K562 (cell line): ENCODE measurements around the gene TRDN. TPM values are rescaled to one million over a fixed set of nuclear protein-coding genes. Genes with fewer than 3 reads are reported as not detected.

Experiments used
- ATAC-seq: fragments of 200-7000 bp; cut with Tn5 transposase; 3 replicates; pipeline ENCODE4 v1.9.1; 2020; ENCODE audit warnings: moderate library complexity
- BruUV-seq: library from RNA; stranded (reverse); fragments of 400-500 nt; replicated peaks from 2 replicates; lab custom pipeline; 2021; lab: Mats Ljungman, UMichigan
- CTCF ChIA-PET: fragments of 300-600 bp; formaldehyde crosslinking; extraction: SDS; loops from one replicate; lab custom pipeline; 2021; ENCODE audit warnings: low intra/inter-chr PET ratio; lab: Yijun Ruan, JAX
- POLR2A ChIA-PET: fragments of 300-600, 350-650 bp; sonication (Branson Sonifier 250); formaldehyde crosslinking; extraction: SDS; loops from one replicate; lab custom pipeline; 2021; ENCODE audit warnings: antibody characterized with exemption, inconsistent platforms; lab: Yijun Ruan, JAX
- DNase-seq, 4 experiments: peaks; one replicate each; pipeline versions ENCODE4 v3.0.0 to v3.0.0-alpha.2; 2011 to 2018; ENCODE audit warnings: low spot score in 3 of 4, mixed read lengths in 3 of 4; ENCODE audit errors: extremely low read depth in 1 of 4
- FAIRE-seq: peaks from 2 replicates; lab custom pipeline; 2011; peaks lifted over from hg19 to GRCh38; lab: Jason Lieb, UNC
- H2AFZ ChIP-seq: 2 replicates; pipeline ENCODE4 v1.6.0; 2011; ENCODE audit warnings: low read depth, low read length, control low read depth, inconsistent platforms
- H3K27ac ChIP-seq: fragments of 200-600 bp; 3 replicates; pipeline ENCODE4 v1.8.0; 2011; ENCODE audit warnings: low read depth, mild to moderate bottlenecking, control low read depth, inconsistent platforms, low read length, moderate library complexity, mixed read lengths; ENCODE audit errors: extremely low read depth
- H3K27me3 ChIP-seq, 2 experiments: fragments of 300-600 bp in 1 of 2; 2 replicates in 1 of 2; 3 replicates in 1 of 2; pipeline versions ENCODE4 v1.6.0 to v1.8.0; 2011; ENCODE audit warnings: inconsistent platforms in 2 of 2, low read length in 2 of 2, mild to moderate bottlenecking in 1 of 2, mixed read lengths in 1 of 2, moderate library complexity in 1 of 2; ENCODE audit not compliant: control insufficient read depth in 2 of 2, insufficient read depth in 2 of 2
- H3K36me3 ChIP-seq: fragments of 300-600 bp; 3 replicates; pipeline ENCODE4 v1.8.0; 2011; ENCODE audit warnings: mild to moderate bottlenecking, low read length, inconsistent platforms; ENCODE audit not compliant: control insufficient read depth, insufficient read depth
- H3K4me1 ChIP-seq, 2 experiments: fragments of 200-600 bp in 1 of 2; replicated peaks in 1 of 2; 2 replicates in 1 of 2; 3 replicates in 1 of 2; pipeline versions ENCODE4 v1.5.1 to v1.8.0; 2011; ENCODE audit warnings: inconsistent platforms in 2 of 2, low read length in 2 of 2, mild to moderate bottlenecking in 1 of 2, mixed read lengths in 1 of 2, moderate library complexity in 1 of 2; ENCODE audit not compliant: control insufficient read depth in 2 of 2, insufficient read depth in 2 of 2
- H3K4me2 ChIP-seq: 2 replicates; pipeline ENCODE4 v1.6.1; 2011; ENCODE audit warnings: low read length, control low read depth, inconsistent platforms, mixed read lengths; ENCODE audit not compliant: insufficient read depth
- H3K4me3 ChIP-seq: fragments of 200-600 bp; sonication (generic), shearing (Covaris generic); 2 replicates; pipeline ENCODE4 v1.5.1; 2016; ENCODE audit warnings: control low read depth, inconsistent platforms
- H3K79me2 ChIP-seq: fragments of 200-600 bp; 3 replicates; pipeline ENCODE4 v1.8.0; 2011; ENCODE audit warnings: low read length, inconsistent platforms; ENCODE audit not compliant: control insufficient read depth, insufficient read depth
- H3K9ac ChIP-seq, 2 experiments: 2 replicates each; pipeline versions ENCODE4 v1.6.0 to v1.6.1; 2011; ENCODE audit warnings: low read depth in 2 of 2, low read length in 2 of 2, control low read depth in 1 of 2, inconsistent platforms in 1 of 2, mild to moderate bottlenecking in 1 of 2, mixed read lengths in 1 of 2; ENCODE audit not compliant: insufficient read depth in 1 of 2
- H3K9me1 ChIP-seq: one replicate; pipeline ENCODE4 v1.6.0; 2011; ENCODE audit warnings: inconsistent platforms, mild to moderate bottlenecking, low read length, moderate library complexity; ENCODE audit not compliant: control insufficient read depth, insufficient read depth
- H3K9me3 ChIP-seq: replicated peaks from 2 replicates; pipeline ENCODE4 v1.5.1; 2011; ENCODE audit warnings: low read depth, low read length, inconsistent platforms; ENCODE audit not compliant: control insufficient read depth, insufficient read depth
- H4K20me1 ChIP-seq: replicated peaks from 2 replicates; pipeline ENCODE4 v1.6.1; 2011; ENCODE audit warnings: low read length, inconsistent platforms, mixed read lengths; ENCODE audit not compliant: control insufficient read depth, insufficient read depth
- CBFA2T3 ChIP-seq: fragments of 450-650 bp; IDR thresholded peaks from 2 replicates; pipeline ENCODE4 v1.6.1; 2017
- CREM ChIP-seq: IDR thresholded peaks from 2 replicates; pipeline ENCODE4 v1.6.1; 2014; ENCODE audit warnings: antibody characterized with exemption, low read depth
- HDAC1 ChIP-seq, 2 experiments: fragments of 450-650 bp; IDR thresholded peaks; 2 replicates each; pipeline ENCODE4 v1.6.1; 2016 to 2017; ENCODE audit warnings: inconsistent platforms in 1 of 2, mild to moderate bottlenecking in 1 of 2, moderate library complexity in 1 of 2
- JUN ChIP-seq, 2 experiments: sonication (generic) in 1 of 2; formaldehyde crosslinking in 1 of 2; IDR thresholded peaks; 2 replicates each; pipeline versions ENCODE4 v1.6.1 to v1.8.0; 2012 to 2022; ENCODE audit warnings: borderline replicate concordance in 2 of 2, mild to moderate bottlenecking in 2 of 2, improper control_type of control experiment in 1 of 2, low read depth in 1 of 2, low read length in 1 of 2, missing genetic modification reagents in 1 of 2
- MAFK ChIP-seq: IDR thresholded peaks from 2 replicates; pipeline ENCODE4 v1.6.1; 2011; ENCODE audit warnings: low read length, improper control_type of control experiment
- PCBP1 ChIP-seq: fragments of 200-400 bp; formaldehyde crosslinking; IDR thresholded peaks from 2 replicates; pipeline ENCODE4 v1.6.1; 2018; ENCODE audit warnings: mild to moderate bottlenecking, low read depth, low read length; ENCODE audit not compliant: poor library complexity, severe bottlenecking
- SMAD1 ChIP-seq: fragments of 150-350 bp; IDR thresholded peaks from 2 replicates; pipeline ENCODE4 v1.6.1; 2014; ENCODE audit warnings: low read length, low read depth; ENCODE audit not compliant: partially characterized antibody
- ZZZ3 ChIP-seq: fragments of 450-650 bp; IDR thresholded peaks from 2 replicates; pipeline ENCODE4 v1.6.1; 2016; ENCODE audit warnings: antibody characterized with exemption, mild to moderate bottlenecking, moderate library complexity
- WGBS: fragments of 100-300 bp; shearing (Covaris generic); methylation state at CpG from one replicate; pipeline ENCODE4 v1.1.6; 2016; ENCODE audit warnings: low coverage, mixed read lengths; ENCODE audit not compliant: insufficient coverage; ENCODE audit errors: missing lambda C conversion rate; 5-methylcytosine and 5-hydroxymethylcytosine counted together
- in situ Hi-C: fragments of 300-500 bp; cut with MboI; formaldehyde crosslinking; loops from 4 replicates; pipeline ENCODE4 v1.15.0; 2018; ENCODE audit warnings: inconsistent platforms, mixed read lengths
- intact Hi-C: fragments of 100-400 bp; cut with micrococcal nuclease; formaldehyde crosslinking; loops from 2 replicates; pipeline ENCODE4 v1.14.2; 2022
- polyA plus RNA-seq, 8 experiments: library from polyadenylated mRNA; depleted of rRNA in 4 of 8; stranded (reverse) in 5 of 8; unstranded in 3 of 8; fragments of >200 nt; fragmentation: Nextera tagmentation in 2 of 8; fragmentation: Illumina TruSeq in 1 of 8; extraction: Ambion mirVana in 2 of 8; extraction: Trizol in 1 of 8; gene quantifications; 2 replicates each; pipeline versions ENCODE4 v1.2.1 to v1.2.3, GENCODE V29; 2011 to 2014; ENCODE audit warnings: inconsistent platforms in 1 of 8, missing spikeins in 1 of 8
- total RNA-seq, 7 experiments: library from RNA; depleted of rRNA in 6 of 7; stranded (reverse); fragments of >200 nt in 6 of 7; fragmentation: Illumina TruSeq in 2 of 7; extraction: Trizol in 2 of 7; gene quantifications; 2 replicates each; pipeline versions ENCODE4 v1.2.1 to v1.2.3, GENCODE V29; 2011 to 2021; ENCODE audit warnings: low replicate concordance in 1 of 7

TRDN gene
- total and polyA plus RNA-seq, 9 of the 15 experiments (the other 6 are each of a cell fraction or from before 2014, with no cell fraction given): 0.05 to 0.50 (median 0.16) TPM

DNA sequence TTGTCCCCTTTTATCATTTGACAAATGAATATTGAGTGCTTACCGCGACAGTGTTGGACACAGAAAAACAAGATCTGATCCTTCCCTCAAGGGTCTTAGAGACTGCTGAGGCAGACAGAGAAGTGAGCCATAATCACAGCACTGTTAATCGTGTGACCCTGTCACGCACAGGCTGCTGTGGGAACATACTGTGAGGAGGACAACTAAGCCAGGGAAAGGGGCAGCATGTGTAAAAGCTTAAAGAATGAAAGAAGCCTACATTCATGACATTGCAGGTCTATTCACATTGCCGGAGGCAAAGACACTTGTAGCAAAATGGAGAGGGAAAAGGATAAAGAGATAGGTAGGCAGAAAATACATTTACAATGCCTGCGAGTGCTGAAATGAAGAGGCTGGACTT is 32.7 kb downstream of the TRDN start:
- H2AFZ ChIP-seq: no peak overlapping the region
- H3K4me3 ChIP-seq: no peak overlapping the region
- FAIRE-seq (no peak), DNase-seq (no peak), ATAC-seq (no peak)
- H3K9ac ChIP-seq: no peak overlapping the region
- no peaks in the 10 kb centered on the region for H3K27me3 ChIP-seq
- no peaks in the 10 kb centered on the region for H3K9me3 ChIP-seq
- H4K20me1 ChIP-seq: no peaks in the 10 kb centered on the region
- no peaks in the 10 kb centered on the region for H3K36me3 ChIP-seq
- H3K9me1 ChIP-seq: no peaks in the 10 kb centered on the region
- in situ Hi-C loops: no loop called here
- no peak for TF ChIP-seq CREM
- TF ChIP-seq MAFK: no peak
- no peak for TF ChIP-seq JUN (IDR thresholded peaks at IDR 0.05; ENCODE audit: borderline replicate concordance, low read depth, low read length)
- no peak for TF ChIP-seq JUN (CRISPR knock-in tag; IDR thresholded peaks at IDR 0.05; ENCODE audit: borderline replicate concordance)
- TF ChIP-seq PCBP1: no peak
- TF ChIP-seq SMAD1: no peak
- no peak for TF ChIP-seq CBFA2T3
- TF ChIP-seq HDAC1 (IDR thresholded peaks at IDR 0.05): no peak
- TF ChIP-seq ZZZ3: no peak
- no peaks in the 10 kb centered on the region for H3K4me1 ChIP-seq
- H3K27ac ChIP-seq: no peak overlapping the region
- ChIA-PET POLR2A (no interaction called here), CTCF (no interaction called here)
- WGBS: 14% methylated on average over 6 of the region's 6 CpGs
- no peaks in the 10 kb centered on the region for H3K79me2 ChIP-seq
- intact Hi-C loops: no loop called here
- H3K4me2 ChIP-seq: no peak overlapping the region
- BruUV-seq: no TSS peak
